ENCODE results near the gene KIZ.

GRCh38 chr20:21181028-21181427, 55.1 kb downstream of the KIZ start:
- TF ChIP-seq EZH2 (IDR thresholded peaks at IDR 0.05; ENCODE audit: borderline replicate concordance) (no peak), CTCF (IDR thresholded peaks at IDR 0.05; ENCODE audit: poor library complexity) (no peak), EZH2phosphoT487 (IDR thresholded peaks at IDR 0.05; ENCODE audit: low read depth, severe bottlenecking, unreplicated experiment) (no peak)
